Stomach (tissue), 4 donors: ENCODE measurements around the gene RGMA.

Experiments
- EP300 ChIP-seq: sonication (generic); formaldehyde crosslinking; IDR thresholded peaks from one replicate; pipeline ENCODE4 v1.6.1; 2017; ENCODE audit warnings: antibody characterized with exemption
- POLR2A ChIP-seq, 4 donors: fragments of 450-650 bp; IDR thresholded peaks; one replicate each; pipeline ENCODE4 v1.6.1; 2016; ENCODE audit warnings: antibody characterized with exemption in 4 of 4, control low read depth in 2 of 4, mild to moderate bottlenecking in 1 of 4, moderate library complexity in 1 of 4
- POLR2AphosphoS5 ChIP-seq, 3 donors: sonication (generic); formaldehyde crosslinking; IDR thresholded peaks; one replicate each; pipeline ENCODE4 v1.6.1; 2016; ENCODE audit warnings: antibody characterized with exemption in 3 of 3
- TF ChIP-seq, protein P1 (sequence below), 7 experiments: fragments of 450-650 bp in 4 of 7; fragments of 200-600 bp in 3 of 7; sonication (generic) in 3 of 7; IDR thresholded peaks; one replicate each; pipeline ENCODE4 v1.5.1; 2016 to 2019; ENCODE audit warnings: antibody characterized with exemption in 7 of 7, control low read depth in 2 of 7, mild to moderate bottlenecking in 1 of 7

DNA sequence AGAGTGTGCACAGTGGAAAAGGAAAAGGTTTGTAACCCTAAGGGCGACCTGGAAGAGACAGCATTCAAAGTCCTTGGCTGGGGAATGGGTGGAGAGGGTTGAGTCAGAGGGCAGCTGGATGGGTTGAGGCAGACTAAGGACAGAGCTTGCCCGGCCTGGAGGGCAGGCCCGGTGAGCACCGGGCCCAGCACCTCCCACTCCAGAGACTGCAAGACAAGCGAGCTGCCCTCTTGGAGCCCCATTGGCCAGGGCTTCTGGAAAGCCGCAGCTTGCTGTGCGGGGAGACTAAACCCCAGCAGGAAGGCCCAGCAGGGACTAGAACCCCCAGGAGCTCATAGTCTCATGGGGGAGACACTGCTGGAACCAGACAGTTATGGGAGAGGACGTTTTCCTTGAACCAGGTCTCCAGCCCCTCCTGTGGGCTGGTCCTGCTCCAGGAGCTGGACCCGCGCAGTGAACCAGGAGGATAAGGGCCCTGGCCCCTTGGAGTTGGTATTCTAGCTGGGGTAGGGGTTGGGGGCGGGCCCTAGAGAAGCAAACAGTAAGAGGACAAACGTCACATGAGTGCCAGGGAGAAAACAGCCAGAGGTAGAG, 59.1 kb downstream of the RGMA start:
- TF ChIP-seq, protein P1, sequence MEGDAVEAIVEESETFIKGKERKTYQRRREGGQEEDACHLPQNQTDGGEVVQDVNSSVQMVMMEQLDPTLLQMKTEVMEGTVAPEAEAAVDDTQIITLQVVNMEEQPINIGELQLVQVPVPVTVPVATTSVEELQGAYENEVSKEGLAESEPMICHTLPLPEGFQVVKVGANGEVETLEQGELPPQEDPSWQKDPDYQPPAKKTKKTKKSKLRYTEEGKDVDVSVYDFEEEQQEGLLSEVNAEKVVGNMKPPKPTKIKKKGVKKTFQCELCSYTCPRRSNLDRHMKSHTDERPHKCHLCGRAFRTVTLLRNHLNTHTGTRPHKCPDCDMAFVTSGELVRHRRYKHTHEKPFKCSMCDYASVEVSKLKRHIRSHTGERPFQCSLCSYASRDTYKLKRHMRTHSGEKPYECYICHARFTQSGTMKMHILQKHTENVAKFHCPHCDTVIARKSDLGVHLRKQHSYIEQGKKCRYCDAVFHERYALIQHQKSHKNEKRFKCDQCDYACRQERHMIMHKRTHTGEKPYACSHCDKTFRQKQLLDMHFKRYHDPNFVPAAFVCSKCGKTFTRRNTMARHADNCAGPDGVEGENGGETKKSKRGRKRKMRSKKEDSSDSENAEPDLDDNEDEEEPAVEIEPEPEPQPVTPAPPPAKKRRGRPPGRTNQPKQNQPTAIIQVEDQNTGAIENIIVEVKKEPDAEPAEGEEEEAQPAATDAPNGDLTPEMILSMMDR (IDR thresholded peaks at IDR 0.05), result no peak
- TF ChIP-seq EP300, result no peak
- TF ChIP-seq POLR2AphosphoS5 (IDR thresholded peaks at IDR 0.05), result no peak
- TF ChIP-seq POLR2A (IDR thresholded peaks at IDR 0.05), result no peak
